ENCODE data around the gene ZNF792.

Gene ZNF792

DNA sequence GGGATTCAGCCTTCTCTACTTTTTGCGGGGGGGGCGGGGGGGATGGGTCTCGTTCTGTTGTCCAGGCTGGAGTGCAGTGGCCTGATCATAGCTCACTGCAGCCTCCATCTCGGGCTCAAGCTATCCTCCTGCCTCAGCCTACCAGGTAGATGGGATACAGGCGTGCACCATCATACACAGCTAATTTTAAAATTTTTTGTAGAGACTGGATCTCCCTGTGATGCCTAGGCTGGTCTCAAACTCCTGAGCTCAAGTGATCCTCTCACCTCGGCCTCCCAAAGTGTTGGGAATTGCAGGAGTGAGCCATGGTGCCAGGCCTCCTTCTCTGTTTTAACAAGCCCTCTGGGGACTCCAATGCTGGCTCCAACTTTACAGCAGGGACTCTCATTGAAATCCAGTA lies 569 bp upstream of the ZNF792 start:
- H3K27ac ChIP-seq (ENCODE audit: low read length): no peak overlapping the region
- H3K36me3 ChIP-seq (replicated peaks; ENCODE audit: low read depth, low read length): peaks cover 10% of the 10 kb centered on the region
- no peaks in the 10 kb centered on the region for H4K20me1 ChIP-seq (ENCODE audit: insufficient read depth, low read length)
- H3K9me3 ChIP-seq (ENCODE audit: insufficient read depth, low read length): peaks cover 15% of the 10 kb centered on the region
- H3K9ac ChIP-seq (ENCODE audit: low read length): no peak overlapping the region
- H3K4me3 ChIP-seq (ENCODE audit: low read length): peak overlapping the region; percentile 87
- H3K4me1 ChIP-seq (ENCODE audit: low read length): peaks cover 9% of the 10 kb centered on the region
- H3K79me2 ChIP-seq (ENCODE audit: low read length): peaks cover 18% of the 10 kb centered on the region
- peak overlapping the region; percentile 92 for H3K4me2 ChIP-seq (ENCODE audit: low read length)
- no peaks in the 10 kb centered on the region; the same call in 1 of the 2 replicates for H3K27me3 ChIP-seq (ENCODE audit: low read depth, low read length)
- peak overlapping the region; percentile 94 for H2AFZ ChIP-seq (ENCODE audit: low read depth, low read length)
- TF ChIP-seq EZH2phosphoT487 (IDR thresholded peaks at IDR 0.05; ENCODE audit: low read depth): no peak
- TF ChIP-seq, protein P1, sequence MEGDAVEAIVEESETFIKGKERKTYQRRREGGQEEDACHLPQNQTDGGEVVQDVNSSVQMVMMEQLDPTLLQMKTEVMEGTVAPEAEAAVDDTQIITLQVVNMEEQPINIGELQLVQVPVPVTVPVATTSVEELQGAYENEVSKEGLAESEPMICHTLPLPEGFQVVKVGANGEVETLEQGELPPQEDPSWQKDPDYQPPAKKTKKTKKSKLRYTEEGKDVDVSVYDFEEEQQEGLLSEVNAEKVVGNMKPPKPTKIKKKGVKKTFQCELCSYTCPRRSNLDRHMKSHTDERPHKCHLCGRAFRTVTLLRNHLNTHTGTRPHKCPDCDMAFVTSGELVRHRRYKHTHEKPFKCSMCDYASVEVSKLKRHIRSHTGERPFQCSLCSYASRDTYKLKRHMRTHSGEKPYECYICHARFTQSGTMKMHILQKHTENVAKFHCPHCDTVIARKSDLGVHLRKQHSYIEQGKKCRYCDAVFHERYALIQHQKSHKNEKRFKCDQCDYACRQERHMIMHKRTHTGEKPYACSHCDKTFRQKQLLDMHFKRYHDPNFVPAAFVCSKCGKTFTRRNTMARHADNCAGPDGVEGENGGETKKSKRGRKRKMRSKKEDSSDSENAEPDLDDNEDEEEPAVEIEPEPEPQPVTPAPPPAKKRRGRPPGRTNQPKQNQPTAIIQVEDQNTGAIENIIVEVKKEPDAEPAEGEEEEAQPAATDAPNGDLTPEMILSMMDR (IDR thresholded peaks at IDR 0.05; ENCODE audit: low read depth, low read length): no peak

DNA sequence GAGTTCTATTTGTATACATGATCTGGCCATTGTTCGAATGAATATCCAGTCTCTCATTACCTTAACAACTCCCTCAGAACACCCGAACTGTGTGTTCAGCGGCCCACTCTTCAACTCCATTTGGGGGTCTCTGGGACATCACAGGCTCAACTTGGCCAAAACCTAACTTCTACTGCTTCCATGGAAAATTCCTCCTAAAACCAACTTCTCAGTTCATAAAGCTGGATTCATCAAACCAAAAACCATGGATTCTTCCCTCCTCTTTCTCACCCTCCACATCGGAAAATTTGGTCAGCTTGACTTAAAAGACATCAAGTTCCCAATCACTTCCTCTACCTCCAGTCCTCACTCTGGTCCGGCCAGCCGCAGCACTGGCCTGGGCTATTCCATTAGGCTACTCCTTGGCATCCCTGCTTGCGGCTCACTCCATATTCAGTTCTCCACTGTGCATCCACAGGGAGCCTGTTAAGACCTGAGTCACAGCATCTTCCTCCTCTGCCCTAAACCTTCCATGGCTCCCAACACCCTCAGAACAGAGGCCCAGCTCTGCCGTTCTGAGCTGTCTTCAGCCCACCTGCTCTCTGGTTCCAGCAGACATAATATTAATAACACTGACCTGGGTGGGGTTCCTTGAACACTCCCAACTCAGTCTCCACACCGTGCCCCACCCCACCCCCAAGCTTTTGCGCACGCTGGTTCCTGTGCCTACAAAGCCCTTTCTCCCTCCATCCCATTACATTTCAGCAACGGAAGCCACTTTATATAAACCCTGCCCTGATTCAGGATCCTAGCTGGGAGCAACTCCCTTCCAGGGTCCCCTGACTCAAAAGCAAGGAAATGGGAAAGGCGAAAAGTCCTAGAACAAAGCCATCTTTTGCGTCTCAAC lies 1.1 kb downstream of the ZNF792 start:
- peak overlapping the region; percentile 92 for H3K4me2 ChIP-seq (ENCODE audit: low read length)
- H3K79me2 ChIP-seq (ENCODE audit: low read length): peaks cover 18% of the 10 kb centered on the region
- H3K27me3 ChIP-seq (ENCODE audit: low read depth, low read length): no peaks in the 10 kb centered on the region
- H4K20me1 ChIP-seq (ENCODE audit: insufficient read depth, low read length): no peaks in the 10 kb centered on the region
- H3K9ac ChIP-seq (ENCODE audit: low read length): peak overlapping the region; percentile 76
- TF ChIP-seq, protein P1 (IDR thresholded peaks at IDR 0.05; ENCODE audit: low read depth, low read length): no peak
- no peak for TF ChIP-seq EZH2phosphoT487 (IDR thresholded peaks at IDR 0.05; ENCODE audit: low read depth)
- no peak overlapping the region for H2AFZ ChIP-seq (ENCODE audit: low read depth, low read length)
- peaks cover 22% of the 10 kb centered on the region for H3K9me3 ChIP-seq (ENCODE audit: insufficient read depth, low read length)
- peaks cover 9% of the 10 kb centered on the region for H3K4me1 ChIP-seq (ENCODE audit: low read length)
- H3K27ac ChIP-seq (ENCODE audit: low read length): no peak overlapping the region
- peak overlapping the region; percentile 87 for H3K4me3 ChIP-seq (ENCODE audit: low read length)
- H3K36me3 ChIP-seq (replicated peaks; ENCODE audit: low read depth, low read length): peaks cover 27% of the 10 kb centered on the region

DNA sequence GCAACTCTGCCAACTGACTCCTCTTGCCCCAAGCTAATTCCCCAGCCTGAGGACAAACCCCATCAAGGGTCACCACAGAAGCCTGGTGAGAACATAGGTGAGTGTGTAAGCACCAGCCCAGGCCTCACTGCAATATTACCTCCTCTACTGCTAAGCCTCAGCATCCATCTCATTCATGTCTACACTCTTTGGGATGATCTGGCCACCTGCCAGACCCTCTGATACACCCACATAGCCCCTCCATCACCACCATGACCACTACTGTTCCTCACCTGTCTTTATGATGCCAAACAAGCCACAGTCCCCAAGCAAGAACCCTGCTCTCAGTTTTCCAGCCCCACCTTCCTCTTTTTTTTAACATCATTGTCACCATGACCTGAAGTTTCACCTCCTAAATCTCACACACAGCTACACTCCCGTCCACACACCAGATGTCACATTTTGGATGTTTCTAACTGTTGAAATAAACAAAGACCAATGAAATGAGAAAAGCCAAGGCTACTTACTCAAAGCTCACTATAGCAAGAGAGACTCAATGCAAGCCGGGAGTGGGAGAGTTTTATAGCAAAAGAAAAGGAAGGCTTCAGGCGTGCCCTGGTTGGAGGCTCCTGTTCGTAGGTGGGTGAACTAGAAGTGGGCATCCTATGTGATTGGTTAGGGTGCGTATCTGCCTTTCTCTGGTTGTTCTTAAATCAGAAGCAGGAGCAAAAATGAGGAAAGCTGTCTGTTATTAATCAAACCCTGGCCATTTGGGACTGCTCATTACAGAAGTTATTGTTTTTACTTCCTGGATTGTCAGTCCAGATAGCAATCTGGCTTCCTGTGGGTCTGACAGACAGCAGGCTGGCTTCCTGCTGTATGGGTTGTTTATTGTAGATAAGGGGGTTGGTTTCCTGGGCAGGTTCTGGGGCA lies 2.0 kb downstream of the ZNF792 start:
- Histone ChIP-seq H3K9me3 (ENCODE audit: insufficient read depth, low read length) (peaks cover 26% of the 10 kb centered on the region), H3K4me3 (ENCODE audit: low read length) (no peak overlapping the region), H3K9ac (ENCODE audit: low read length) (no peak overlapping the region), H3K4me2 (ENCODE audit: low read length) (no peak overlapping the region), H3K79me2 (ENCODE audit: low read length) (peaks cover 18% of the 10 kb centered on the region), H3K27ac (ENCODE audit: low read length) (no peak overlapping the region), H4K20me1 (ENCODE audit: insufficient read depth, low read length) (no peaks in the 10 kb centered on the region), H3K4me1 (ENCODE audit: low read length) (peaks cover 9% of the 10 kb centered on the region), H3K27me3 (ENCODE audit: low read depth, low read length) (no peaks in the 10 kb centered on the region), H2AFZ (ENCODE audit: low read depth, low read length) (no peak overlapping the region), H3K36me3 (replicated peaks; ENCODE audit: low read depth, low read length) (peaks cover 36% of the 10 kb centered on the region)
- no peak for TF ChIP-seq EZH2phosphoT487 (IDR thresholded peaks at IDR 0.05; ENCODE audit: low read depth)
- TF ChIP-seq, protein P1 (IDR thresholded peaks at IDR 0.05; ENCODE audit: low read depth, low read length): no peak

Data from OCI-LY3 (cell line).